GM13976 (cell line): ENCODE data around the gene GLI3.

ENCODE experiments used
- DNase-seq: peaks from one replicate; pipeline ENCODE4 v3.0.0; 2012; ENCODE audit warnings: low spot score
- in situ Hi-C: fragments of 300-500 bp; cut with MboI; formaldehyde crosslinking; loops from one replicate; pipeline ENCODE4 v1.12.0; 2022; ENCODE audit warnings: low sequenced_read_pairs, mixed read lengths, inconsistent platforms; ENCODE audit not compliant: unreplicated experiment
- TF ChIP-seq, protein P1 (sequence below): IDR thresholded peaks from 2 replicates; pipeline ENCODE4 v1.5.1; 2012; ENCODE audit warnings: borderline replicate concordance, mild to moderate bottlenecking; ENCODE audit not compliant: insufficient read depth; ENCODE audit errors: extremely low read depth, missing control alignments, control extremely low read depth

Gene GLI3

DNA sequence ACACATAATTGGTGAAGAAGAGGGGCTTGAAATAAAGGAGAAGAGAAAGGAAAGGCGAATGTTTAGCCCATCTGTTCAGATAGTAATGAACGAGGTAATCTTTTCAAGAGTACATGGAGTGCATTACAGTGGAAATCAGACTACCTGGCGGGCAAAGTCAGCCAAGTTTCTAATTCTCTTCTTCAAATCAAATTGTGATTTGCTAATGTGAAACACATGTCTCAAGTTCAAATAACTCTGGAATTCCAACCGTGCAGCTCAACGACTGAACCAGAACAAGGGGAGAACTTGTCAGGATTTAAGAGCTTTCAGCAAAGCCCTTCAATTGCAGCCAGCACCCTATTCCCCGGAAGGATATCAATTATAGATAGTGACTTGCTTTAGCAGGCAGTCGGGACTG lies 216.9 kb downstream of the GLI3 start:
- TF ChIP-seq, protein P1, sequence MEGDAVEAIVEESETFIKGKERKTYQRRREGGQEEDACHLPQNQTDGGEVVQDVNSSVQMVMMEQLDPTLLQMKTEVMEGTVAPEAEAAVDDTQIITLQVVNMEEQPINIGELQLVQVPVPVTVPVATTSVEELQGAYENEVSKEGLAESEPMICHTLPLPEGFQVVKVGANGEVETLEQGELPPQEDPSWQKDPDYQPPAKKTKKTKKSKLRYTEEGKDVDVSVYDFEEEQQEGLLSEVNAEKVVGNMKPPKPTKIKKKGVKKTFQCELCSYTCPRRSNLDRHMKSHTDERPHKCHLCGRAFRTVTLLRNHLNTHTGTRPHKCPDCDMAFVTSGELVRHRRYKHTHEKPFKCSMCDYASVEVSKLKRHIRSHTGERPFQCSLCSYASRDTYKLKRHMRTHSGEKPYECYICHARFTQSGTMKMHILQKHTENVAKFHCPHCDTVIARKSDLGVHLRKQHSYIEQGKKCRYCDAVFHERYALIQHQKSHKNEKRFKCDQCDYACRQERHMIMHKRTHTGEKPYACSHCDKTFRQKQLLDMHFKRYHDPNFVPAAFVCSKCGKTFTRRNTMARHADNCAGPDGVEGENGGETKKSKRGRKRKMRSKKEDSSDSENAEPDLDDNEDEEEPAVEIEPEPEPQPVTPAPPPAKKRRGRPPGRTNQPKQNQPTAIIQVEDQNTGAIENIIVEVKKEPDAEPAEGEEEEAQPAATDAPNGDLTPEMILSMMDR, result no peak
- no peak for DNase-seq
- in situ Hi-C loops, result no loop called here

DNA sequence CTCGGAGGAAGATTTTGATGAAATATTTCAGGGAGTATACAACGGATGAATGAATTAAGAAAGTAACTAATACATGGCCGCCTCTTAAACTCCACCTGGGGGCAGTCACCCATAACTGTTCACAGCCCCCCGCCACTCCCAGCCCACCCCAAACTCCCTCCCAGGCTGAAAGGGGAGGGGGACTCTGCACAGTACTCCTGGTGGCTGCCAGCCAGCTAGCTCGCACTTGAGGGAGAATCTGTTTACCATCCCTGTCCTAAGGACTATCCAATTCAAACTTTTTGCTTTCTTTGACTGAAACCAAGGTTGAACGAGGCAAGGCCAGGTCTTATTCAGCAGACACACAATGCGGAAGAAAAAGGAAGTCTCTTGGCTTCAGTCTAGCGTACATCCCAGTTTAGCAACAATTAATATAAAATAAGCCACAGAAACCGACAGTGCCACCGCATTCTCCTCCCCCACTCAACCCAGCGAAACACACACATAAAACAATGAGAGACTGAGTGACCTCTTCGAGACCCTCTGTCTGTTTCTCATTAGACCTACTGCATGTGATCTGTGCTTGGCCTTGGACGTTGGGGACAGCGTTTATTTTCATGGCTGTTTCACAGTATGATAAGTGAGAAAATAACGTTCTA lies 219.5 kb downstream of the GLI3 start:
- TF ChIP-seq, protein P1, result no peak
- in situ Hi-C loops, result no loop called here
- DNase-seq, result no peak

DNA sequence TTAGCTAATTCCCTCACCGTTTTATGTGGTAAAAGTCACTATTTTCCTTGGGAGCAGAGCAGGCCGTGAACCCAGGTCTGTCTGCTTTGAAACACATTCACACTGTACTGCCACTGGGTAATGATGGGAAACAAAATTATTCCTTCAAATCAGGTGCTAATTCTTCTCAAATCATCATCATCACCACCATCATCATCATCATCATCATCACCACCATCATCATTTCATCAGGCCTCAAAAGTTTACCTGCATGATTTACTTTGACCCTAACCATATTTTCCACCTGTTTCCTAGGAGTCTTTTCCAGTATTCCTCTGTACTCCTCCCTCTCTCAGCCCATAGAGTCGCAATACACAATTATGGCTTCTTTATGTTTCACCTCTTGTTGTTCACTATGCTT lies 220.5 kb downstream of the GLI3 start:
- no peak for DNase-seq
- in situ Hi-C loops, result no loop called here
- TF ChIP-seq, protein P1, result no peak

DNA sequence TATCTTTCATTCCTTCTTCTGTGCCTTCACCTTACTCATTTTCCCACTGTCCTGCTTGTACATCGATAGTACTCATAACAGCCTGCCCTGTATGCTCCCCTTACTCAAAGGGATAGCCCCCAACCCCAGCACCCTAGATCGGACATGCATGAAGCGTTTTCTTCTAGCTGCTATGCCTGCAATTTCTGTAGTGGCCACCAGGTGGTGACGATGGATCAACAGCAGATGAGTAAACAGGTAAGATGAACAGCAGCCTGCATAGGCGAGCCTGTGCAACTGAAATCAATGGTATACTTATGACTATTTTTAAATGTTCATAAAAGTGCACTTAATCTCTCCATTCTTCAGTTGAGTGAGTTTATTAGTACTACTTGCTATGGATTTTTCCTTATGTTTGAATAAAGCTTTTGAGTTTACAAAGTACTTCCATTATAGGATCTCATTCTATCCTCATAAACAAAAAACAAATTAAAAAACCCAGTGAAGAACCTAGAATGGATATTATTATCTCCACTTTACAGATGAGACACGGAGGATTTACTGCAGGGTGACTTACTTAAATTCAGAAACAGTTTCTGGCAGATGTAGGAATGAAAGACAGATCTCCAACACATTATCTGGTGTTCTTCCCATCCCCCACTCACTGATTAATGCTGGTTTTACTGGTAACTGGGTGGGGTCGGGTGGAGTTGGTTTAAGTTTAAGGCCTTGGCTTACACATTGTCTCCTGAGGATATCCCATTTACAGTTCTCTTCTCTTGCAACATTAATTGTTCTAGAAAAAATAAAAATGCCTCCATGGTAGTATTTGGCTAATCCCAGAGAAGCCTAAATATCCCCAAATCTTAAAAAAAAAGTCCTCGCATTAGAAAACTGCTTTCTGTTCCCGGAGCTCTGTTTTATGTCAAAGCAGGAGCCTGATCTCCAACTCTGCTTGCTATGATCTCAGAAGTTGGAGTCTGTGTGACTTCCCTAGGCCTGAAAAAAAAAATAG lies 222.1 kb downstream of the GLI3 start:
- DNase-seq, result no peak
- TF ChIP-seq, protein P1, result peak; percentile 21
- in situ Hi-C loops, result no loop called here

DNA sequence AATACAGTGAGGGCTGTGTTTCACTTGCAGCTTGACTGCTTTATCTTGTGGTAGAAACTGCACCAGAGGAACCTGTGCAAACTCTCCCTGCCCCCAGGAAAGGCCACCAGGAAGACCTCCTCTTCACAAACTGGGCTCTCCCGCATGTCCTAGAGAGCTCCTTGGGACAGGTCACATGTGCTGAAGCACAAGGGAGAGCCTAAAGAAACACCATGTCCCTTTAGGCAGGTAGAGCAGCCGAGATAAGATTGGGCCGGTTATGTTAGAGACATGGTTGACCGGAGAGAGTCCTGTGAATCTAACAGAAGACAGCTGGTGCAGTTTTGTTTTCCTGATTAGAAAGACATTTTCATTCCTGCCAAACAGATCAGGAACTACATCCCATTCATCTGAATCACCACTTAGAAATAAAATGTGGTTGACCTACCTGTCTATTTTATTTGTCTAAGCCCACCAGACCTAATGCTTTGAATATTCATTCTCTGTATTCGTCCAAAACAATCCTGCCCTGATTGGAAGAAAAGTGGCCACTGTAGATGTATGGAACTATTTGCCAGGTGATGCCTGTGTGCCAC lies 224.1 kb downstream of the GLI3 start:
- TF ChIP-seq, protein P1, result no peak
- in situ Hi-C loops, result no loop called here
- DNase-seq, result no peak

DNA sequence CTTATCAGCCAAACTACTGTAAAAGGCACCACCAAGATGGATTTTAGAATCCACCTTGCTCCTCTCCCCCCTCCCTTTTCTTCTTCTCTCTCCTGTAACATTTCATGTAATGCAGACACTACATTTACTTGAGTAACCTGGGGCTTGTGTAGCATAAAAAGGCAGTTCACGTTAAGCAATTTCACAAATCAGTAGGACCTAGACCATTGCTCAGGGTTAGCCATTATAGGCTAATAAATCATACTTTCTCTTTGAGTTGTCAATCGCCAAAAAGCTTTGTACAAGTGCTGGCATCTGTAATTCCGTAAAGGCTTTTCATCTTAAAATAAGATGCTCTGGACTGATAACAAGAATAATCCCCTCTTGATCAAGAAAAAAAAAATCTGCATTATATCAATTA lies 224.7 kb downstream of the GLI3 start:
- TF ChIP-seq, protein P1, result no peak
- in situ Hi-C loops, result no loop called here
- DNase-seq, result no peak
